ENCODE results near the gene LTV1. TPM values are rescaled to one million over a fixed set of nuclear protein-coding genes. Genes with fewer than 3 reads are reported as not detected.

LTV1 gene
- total RNA-seq, 2 donors from 2014 or later: 26.3 to 30.8 TPM

GRCh38 chr6:143878272-143878760 is 35.2 kb downstream of the LTV1 start:
- peaks cover 22% of the 10 kb centered on the region for H3K9me3 ChIP-seq (ENCODE audit: control insufficient read depth, low read length)
- TF ChIP-seq CTCF (conservative IDR thresholded peaks at IDR 0.05): no peak
- DNase-seq: no peak

GRCh38 chr6:143880412-143880811 is 37.3 kb downstream of the LTV1 start:
- H3K9me3 Mint-ChIP-seq: peaks cover 27% of the 10 kb centered on the region
- Histone ChIP-seq H3K4me1 (ENCODE audit: control insufficient read depth, insufficient read depth, low read length) (no peaks in the 10 kb centered on the region), H3K27me3 (ENCODE audit: control insufficient read depth, insufficient read depth, low read length, poor library complexity, severe bottlenecking) (no peaks in the 10 kb centered on the region), H3K27ac (ENCODE audit: low read depth, low read length) (no peak overlapping the region), H3K36me3 (ENCODE audit: control insufficient read depth, insufficient read depth, low read length) (no peaks in the 10 kb centered on the region), H3K9me3 (ENCODE audit: control insufficient read depth, low read length) (peaks cover 14% of the 10 kb centered on the region), H3K9ac (ENCODE audit: extremely low read depth, low read length, poor library complexity, severe bottlenecking) (no peak overlapping the region), H3K4me3 (ENCODE audit: low read length) (no peak overlapping the region)
- H3K4me1 Mint-ChIP-seq: peaks cover 6% of the 10 kb centered on the region
- no peak for DNase-seq
- no peaks in the 10 kb centered on the region for H3K36me3 Mint-ChIP-seq (ENCODE audit: low read depth)
- no peak overlapping the region for H3K27ac Mint-ChIP-seq
- H3K27me3 Mint-ChIP-seq (ENCODE audit: insufficient read depth): no peaks in the 10 kb centered on the region
- H3K4me3 Mint-ChIP-seq: no peak overlapping the region
- 87 to 100% methylated on average over 1 to 2 of the region's 2 CpGs for WGBS, 2 experiments (ENCODE audit: insufficient coverage in 1 of 2, insufficient read length in 1 of 2)
- no peak for TF ChIP-seq CTCF (conservative IDR thresholded peaks at IDR 0.05)

More at GRCh38 chr6:143878272-143878760, 35.2 kb downstream of the LTV1 start:
- no peak overlapping the region for H3K4me3 ChIP-seq (ENCODE audit: low read length)
- Mint-ChIP-seq H3K27me3 (ENCODE audit: insufficient read depth) (no peaks in the 10 kb centered on the region), H3K4me3 (no peak overlapping the region), H3K9me3 (peaks cover 34% of the 10 kb centered on the region), H3K27ac (no peak overlapping the region), H3K36me3 (ENCODE audit: low read depth) (no peaks in the 10 kb centered on the region), H3K4me1 (peaks cover 6% of the 10 kb centered on the region)
- no peak overlapping the region for H3K27ac ChIP-seq (ENCODE audit: low read depth, low read length)
- WGBS, 2 experiments (ENCODE audit: insufficient coverage in 1 of 2, insufficient read length in 1 of 2): 95 to 100% methylated on average over 1 to 3 of the region's 3 CpGs
- no peaks in the 10 kb centered on the region for H3K36me3 ChIP-seq (ENCODE audit: control insufficient read depth, insufficient read depth, low read length)
- no peaks in the 10 kb centered on the region for H3K4me1 ChIP-seq (ENCODE audit: control insufficient read depth, insufficient read depth, low read length)
- no peaks in the 10 kb centered on the region for H3K27me3 ChIP-seq (ENCODE audit: control insufficient read depth, insufficient read depth, low read length, poor library complexity, severe bottlenecking)
- H3K9ac ChIP-seq (ENCODE audit: extremely low read depth, low read length, poor library complexity, severe bottlenecking): no peak overlapping the region

DNA sequence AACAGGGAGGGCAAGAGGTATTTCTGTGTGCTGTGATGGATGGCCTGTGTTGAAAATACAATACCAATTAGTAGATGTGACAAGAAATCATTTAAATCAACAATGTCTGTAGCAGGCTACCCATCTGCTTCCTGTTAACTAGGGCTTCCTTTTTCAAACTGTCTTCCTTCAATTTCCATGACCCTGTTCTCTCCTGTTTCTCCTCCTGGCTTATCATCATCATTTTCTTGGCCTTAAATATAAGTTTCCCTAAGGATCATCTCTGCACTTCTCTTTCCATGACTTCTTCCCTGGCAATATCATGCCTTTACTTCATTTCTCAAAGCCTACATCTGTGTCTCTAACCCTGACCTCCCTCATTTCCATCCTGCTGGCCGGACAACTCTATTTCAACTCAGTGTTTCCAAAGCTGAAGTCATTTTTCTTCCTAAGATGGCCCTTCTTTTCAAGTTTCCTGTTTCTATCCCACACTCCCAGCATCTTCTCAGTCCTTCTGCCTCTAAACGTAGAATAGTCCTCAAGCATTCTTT is 39.3 kb downstream of the LTV1 start:
- Mint-ChIP-seq H3K27ac (no peak overlapping the region), H3K4me1 (peaks cover 6% of the 10 kb centered on the region), H3K4me3 (no peak overlapping the region), H3K36me3 (ENCODE audit: low read depth) (no peaks in the 10 kb centered on the region), H3K9me3 (peaks cover 19% of the 10 kb centered on the region), H3K27me3 (ENCODE audit: insufficient read depth) (no peaks in the 10 kb centered on the region)
- H3K27me3 ChIP-seq (ENCODE audit: control insufficient read depth, insufficient read depth, low read length, poor library complexity, severe bottlenecking): no peaks in the 10 kb centered on the region
- TF ChIP-seq CTCF (conservative IDR thresholded peaks at IDR 0.05): no peak
- WGBS, 2 experiments (ENCODE audit: insufficient coverage in 1 of 2, insufficient read length in 1 of 2): 77 to 80% methylated on average over 2 of the region's 2 CpGs
- peak overlapping the region; percentile 4 for H3K4me3 ChIP-seq (ENCODE audit: low read length)
- peaks cover 14% of the 10 kb centered on the region for H3K9me3 ChIP-seq (ENCODE audit: control insufficient read depth, low read length)
- H3K9ac ChIP-seq (ENCODE audit: extremely low read depth, low read length, poor library complexity, severe bottlenecking): no peak overlapping the region
- H3K4me1 ChIP-seq (ENCODE audit: control insufficient read depth, insufficient read depth, low read length): no peaks in the 10 kb centered on the region
- no peak for DNase-seq
- no peak overlapping the region for H3K27ac ChIP-seq (ENCODE audit: low read depth, low read length)
- H3K36me3 ChIP-seq (ENCODE audit: control insufficient read depth, insufficient read depth, low read length): no peaks in the 10 kb centered on the region
